T47D (cell line): ENCODE results near the gene DUSP2.

ENCODE experiments used
- DNase-seq, 2 experiments: peaks; one replicate each; pipeline versions ENCODE4 v3.0.0 to v3.0.0-alpha.2; 2011 to 2012; ENCODE audit warnings: low read depth in 1 of 2, low spot score in 1 of 2
- JUND ChIP-seq: IDR thresholded peaks from 2 replicates; pipeline ENCODE4 v1.6.1; 2012; ENCODE audit warnings: low read depth
- in situ Hi-C: cut with HindIII; loops from 2 replicates; pipeline ENCODE4 v1.10.0; 2016; ENCODE audit warnings: low sequenced_read_pairs, low pct_unique_long_range_greater_than_20kb

DUSP2 gene

DNA sequence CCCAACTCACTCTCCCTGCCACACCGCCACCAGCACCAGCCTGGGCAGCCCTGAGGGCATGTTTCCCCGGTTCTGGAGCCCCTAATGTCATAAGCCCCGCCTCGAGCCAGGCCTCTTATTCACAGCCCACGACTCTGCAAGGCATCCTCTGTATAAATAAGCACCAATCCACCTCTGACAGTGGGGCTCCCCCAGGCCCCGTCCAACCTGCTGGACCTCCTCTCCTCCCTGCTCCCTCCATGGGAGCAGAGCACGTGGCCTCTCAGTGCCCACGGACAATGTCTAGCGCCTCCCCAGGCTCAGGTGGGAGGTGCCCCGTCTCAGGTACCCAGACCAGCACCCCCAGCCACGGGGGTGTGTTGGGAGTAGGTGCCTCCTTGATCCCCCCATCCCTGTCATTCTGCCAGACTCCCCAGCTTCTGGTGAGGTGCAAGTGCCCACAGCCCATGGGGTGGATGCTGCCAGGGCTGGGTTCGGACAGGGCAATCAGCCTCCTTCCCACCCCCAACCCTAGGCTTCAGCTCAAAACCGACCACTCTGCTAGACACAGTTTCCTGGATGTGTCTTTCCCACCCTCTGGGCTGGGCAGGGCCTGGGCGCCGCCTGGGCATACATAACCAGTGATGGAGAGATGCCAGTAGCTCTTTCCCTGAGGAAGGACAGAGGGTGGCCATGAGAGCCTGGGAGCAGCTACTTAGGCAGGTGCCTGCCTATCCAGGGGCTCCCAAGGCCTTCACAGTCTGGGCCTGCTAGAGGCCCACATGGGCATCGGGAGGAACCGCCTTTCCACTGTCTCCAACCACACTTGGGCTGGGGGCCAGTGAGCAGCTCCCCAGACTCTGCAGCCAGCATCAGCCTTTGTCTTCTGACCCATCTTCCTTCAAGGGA, 27.3 kb downstream of the DUSP2 start:
- peak in 1 of 2 experiments; percentile 58 for DNase-seq
- in situ Hi-C loops: no loop called here
- no peak for TF ChIP-seq JUND

DNA sequence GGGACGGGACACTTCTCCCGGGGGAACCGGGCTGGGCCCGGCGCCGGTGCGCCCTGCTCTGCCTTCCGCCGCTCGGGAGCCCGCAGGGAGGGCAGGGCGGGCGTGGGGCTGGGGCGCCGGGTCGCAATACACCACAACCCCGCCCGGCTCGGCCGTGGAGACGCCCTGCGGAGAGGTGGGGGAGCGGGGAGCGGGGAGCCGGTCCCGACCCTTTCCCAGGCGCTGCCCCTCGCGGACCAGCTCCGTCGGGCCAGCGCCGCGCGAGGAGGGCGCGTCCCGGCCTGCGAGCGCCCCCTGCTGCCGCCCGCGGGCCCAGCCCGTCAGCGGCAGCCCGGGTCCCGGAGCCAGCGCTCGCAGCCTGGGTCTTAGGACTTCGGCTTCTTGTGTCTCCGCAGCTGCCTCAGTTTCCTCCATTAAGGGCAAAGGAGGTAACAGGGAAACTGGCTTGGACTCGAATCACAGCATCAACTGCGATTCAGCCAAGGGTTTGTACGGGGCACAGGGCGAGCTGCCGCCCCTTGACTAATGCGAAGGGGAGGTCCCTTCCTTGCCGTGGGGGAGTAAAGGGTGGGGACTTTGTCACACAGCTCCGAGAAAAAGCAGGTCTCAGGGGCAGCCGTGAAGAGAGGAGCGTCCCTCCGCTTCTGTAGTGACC, 28.2 kb downstream of the DUSP2 start:
- TF ChIP-seq JUND: no peak
- DNase-seq: peak; percentile 48 to 79
- in situ Hi-C loops: no loop called here

DNA sequence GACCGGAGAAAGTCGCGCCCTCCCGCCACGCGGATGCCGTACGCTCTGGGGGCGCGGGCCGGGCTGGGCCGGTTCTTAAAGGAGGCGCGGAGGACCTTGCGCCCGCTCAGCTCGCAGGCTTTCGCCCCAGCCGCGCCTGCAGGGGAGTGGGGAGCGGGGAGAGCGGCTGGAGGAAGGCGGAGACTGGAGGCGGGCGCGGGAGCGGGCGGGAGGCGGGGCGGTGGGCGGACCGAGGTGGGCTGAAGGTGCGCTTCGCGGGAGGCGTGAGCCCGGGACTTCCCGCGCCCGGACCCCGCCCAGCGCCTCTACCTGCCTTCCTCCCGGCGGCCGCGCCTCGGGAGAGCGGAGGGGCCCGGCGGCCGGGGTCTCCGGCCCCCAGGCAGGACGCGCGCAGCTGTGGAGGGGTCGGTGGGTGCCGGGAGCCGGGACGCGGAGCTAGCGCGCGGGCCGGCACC, 28.8 kb downstream of the DUSP2 start, which contains the start of gene ADRA2B:
ADRA2B (minus strand) TSS at position 148 of the 455 bp plus-strand sequence. CDS start 422 bp downstream, outside the sequence.
- TF ChIP-seq JUND: no peak
- peak; percentile 80 to 88 for DNase-seq
- in situ Hi-C loops: no loop called here

DNA sequence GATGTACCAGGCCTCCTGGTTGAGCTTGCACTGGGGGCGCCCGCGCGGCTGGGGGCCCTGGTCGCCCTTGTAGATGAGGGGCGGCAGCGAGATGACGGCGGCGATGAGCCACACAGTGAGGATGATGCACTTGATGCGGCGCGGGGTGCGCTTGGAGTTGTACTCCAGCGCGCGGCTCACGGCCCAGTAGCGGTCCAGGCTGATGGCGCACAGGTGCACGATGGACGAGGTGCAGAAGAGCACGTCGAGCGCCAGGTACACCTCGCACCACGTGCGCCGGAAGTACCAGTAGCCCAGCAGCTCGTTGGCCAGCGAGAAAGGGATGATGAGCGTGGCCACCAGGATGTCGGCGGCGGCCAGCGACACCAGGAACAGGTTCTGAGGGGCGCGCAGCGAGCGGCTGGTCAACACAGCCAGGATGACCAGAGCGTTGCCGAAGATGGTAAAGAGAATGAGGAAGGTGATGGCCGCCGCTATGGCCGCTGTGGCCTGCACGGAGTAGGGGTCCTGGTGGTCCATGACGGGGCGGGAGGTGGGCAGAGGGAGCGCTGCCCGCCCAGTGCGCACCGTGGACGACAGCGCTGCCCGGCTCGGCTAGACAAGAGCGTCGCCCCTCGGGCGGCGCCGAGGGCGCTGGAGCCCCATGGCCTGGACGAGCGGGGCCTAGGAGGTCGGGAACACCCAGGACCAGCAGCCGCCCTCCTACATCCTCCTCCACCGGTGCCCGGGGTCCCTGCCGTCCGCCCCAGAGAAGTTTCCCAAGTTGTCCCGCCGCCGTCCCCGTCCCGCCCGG, 29.4 kb downstream of the DUSP2 start:
- TF ChIP-seq JUND: no peak
- no peak for DNase-seq
- in situ Hi-C loops: no loop called here

DNA sequence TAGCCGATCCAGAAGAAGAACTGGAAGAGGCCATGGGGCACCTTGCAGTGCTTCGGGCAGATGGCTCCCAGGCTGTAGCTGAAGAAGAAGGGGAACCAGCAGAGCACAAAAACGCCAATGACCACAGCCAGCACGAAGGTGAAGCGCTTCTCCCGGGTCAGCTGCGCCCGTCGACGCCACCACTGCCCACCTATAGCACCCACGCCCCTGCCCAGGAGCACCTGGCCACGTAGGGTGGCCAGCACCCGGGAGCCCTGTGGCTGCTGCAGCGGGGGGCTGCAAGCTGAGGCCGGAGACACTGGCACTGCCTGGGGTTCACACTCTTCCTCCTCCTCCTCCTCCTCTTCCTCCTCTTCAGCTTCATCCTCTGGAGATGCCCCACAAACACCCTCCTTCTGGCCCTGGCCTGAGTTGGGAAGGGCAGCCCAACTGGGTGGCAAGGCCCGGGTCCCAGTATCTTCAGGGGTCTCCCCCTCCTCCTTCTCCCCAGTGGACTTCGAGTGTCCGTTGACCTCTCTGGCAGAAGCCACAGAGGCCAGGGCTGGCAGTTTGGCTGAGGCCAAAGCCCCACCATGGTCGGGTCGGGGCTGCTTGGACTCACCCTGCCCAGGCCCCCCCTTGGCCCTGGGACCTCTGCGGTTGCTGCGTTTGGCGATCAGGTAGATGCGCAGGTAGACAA, 30.2 kb downstream of the DUSP2 start:
- in situ Hi-C loops: no loop called here
- TF ChIP-seq JUND: no peak

DNA sequence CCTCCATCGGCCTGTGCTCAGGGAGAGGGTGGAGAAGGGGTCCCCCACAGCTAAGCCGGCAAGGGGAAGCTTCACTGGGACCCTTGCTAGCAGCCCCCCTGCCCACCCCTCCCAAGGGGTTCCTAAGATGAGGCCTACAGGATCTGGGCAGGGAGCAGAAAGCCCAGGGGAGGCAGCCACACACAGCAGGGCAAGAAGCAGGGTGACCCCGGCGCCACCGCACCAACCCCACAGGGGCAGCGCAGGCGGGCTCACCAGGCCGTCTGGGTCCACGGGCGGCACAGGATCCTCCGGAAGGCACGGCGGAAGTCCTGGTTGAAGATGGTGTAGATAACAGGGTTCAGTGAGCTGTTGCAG, 30.7 kb downstream of the DUSP2 start:
- in situ Hi-C loops: no loop called here
- no peak for TF ChIP-seq JUND
- no peak for DNase-seq

More for the DNA sequence above, 30.2 kb downstream of the DUSP2 start:
- no peak for DNase-seq

DNA sequence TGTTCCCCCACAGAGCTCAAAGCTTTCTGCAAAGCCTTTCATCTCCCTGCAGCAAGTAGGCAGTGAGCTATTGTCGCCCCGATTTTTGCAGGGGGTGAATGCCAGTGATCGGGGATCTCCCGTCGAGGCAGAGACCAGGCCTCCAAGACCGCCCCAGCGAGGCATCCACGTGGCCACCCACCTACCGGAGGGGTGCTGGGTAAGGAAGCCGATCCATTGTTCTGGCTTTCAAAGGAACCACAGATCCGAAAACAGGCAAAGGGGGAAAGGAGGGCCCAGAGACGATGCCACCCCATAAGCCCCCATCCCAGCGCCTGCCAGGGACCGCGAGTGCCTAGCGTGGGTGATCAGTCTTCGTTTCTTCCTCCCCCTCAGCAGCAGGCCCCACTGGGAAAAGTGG, 31.3 kb downstream of the DUSP2 start:
- no peak for TF ChIP-seq JUND
- in situ Hi-C loops: no loop called here

DNA sequence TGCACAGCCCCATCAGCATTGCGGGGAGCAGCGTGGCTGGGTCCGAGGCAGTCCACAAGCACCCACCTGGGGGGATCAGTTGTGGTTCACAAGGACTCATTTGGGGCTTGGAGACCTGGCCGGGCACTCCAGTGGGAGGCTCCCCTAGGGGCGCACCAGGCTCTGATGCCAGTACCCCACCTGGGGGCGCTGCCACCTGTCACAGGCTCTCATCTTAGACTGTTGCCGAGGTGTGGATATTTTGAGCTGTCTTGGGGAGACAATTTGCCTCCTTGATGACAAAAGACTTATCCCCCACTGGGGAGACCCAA, 31.9 kb downstream of the DUSP2 start:
- no peak for TF ChIP-seq JUND
- no peak for DNase-seq
- in situ Hi-C loops: no loop called here

More for the DNA sequence above, 31.3 kb downstream of the DUSP2 start:
- DNase-seq: no peak

DNA sequence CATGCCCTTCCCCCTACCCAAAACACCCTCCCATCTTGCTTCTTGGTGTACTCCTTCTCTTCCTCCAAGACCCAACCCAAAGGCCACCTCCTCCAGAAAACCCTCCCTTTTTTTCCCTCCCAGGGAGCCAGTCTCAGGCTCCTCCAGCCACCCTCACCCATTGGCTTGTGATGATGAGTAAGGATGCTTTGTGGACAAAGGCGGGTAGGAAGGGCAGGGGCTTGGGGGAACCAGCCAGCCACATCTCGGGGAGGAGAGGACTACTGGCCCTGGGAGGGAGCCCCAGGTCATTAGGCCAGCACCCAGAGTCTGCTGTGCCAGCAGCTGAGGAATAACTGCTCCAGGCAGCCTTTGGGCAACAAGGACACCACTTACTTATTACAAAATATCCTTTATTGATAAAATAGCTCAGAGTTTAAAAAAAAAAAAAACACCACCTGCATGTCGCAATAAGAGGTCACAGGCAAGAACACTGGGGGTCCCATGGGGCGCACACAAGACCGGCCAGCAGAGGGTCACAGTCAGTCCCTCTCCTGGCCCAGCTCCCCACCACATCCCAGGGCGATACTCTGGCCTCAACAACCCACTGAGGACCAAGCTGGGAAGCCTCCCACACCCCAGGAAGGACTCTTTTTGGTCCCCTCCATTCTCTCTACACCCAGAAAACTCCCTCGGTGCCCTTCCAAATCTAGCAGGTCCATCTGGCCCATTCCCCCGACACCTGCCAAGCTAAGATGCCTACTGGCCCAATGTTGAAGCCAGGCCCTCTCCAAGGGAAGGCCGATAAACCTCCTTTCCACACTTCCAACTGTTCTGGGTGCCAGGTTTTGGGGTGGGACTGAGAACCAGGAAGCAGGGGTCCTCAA, 32.5 kb downstream of the DUSP2 start:
- no peak for DNase-seq
- in situ Hi-C loops: no loop called here

DNA sequence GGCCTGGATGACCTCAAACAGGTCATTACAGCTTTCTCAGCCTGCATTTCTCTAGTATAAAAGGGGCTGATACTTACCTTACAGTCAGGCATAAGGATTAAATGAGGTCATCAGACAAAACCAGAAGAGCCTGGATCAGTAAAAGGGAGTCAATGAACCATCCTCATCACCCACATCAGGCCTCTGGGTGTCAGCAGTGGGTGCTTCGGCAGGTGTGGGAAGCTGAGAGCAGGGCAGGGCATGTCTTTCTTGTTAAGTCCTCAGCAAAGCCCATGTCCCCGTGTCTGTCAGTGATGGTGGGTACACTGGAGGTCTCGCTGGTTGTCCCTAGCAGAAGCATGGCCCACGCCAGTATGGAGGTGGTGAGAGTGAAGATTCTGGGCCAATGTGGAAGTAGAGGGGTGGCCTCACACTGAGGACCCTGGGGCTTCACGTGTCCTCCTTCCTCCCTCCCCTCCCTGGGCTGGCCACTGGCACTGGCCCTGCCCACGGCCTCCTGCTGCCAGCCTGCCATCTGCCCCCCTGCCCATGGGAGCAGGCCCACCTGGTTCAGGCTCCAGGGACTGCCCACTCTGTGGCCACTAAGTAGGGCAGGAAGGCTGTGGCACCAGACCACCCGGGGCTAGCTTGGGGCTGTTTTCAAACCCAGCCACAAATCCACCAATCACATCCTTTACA, 33.3 kb downstream of the DUSP2 start:
- in situ Hi-C loops: no loop called here
- DNase-seq: peak in 1 of 2 experiments; percentile 45
- no peak for TF ChIP-seq JUND

More for the DNA sequence above, 32.5 kb downstream of the DUSP2 start:
- no peak for TF ChIP-seq JUND

DNA sequence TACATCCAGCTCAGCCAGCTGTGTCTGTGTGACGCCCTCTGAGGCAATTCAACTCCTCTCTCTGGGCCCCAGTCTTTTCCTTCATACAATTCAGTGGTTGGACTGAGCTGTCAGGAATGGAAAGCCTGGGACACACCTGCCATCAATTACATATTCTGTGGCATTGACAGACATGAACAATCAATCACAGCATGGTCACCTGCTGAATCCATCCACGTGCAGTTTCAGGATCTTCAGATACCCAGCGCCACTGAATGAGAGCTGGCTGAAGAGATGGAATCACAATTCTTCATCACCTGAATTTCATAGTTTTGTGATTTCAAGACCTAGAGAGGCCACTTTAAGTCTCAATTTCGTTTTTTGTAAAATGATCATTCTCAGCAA, 34.0 kb downstream of the DUSP2 start:
- TF ChIP-seq JUND: no peak
- in situ Hi-C loops: no loop called here
- no peak for DNase-seq
